GM12874 (cell line): ENCODE data around the gene HAT1.

Experiments used
- TF ChIP-seq, protein P1 (sequence below): IDR thresholded peaks from 2 replicates; pipeline ENCODE4 v1.5.1; 2011; ENCODE audit warnings: low read depth, mild to moderate bottlenecking, control low read depth, low read length, moderate library complexity; ENCODE audit not compliant: insufficient read depth

The HAT1 gene

DNA sequence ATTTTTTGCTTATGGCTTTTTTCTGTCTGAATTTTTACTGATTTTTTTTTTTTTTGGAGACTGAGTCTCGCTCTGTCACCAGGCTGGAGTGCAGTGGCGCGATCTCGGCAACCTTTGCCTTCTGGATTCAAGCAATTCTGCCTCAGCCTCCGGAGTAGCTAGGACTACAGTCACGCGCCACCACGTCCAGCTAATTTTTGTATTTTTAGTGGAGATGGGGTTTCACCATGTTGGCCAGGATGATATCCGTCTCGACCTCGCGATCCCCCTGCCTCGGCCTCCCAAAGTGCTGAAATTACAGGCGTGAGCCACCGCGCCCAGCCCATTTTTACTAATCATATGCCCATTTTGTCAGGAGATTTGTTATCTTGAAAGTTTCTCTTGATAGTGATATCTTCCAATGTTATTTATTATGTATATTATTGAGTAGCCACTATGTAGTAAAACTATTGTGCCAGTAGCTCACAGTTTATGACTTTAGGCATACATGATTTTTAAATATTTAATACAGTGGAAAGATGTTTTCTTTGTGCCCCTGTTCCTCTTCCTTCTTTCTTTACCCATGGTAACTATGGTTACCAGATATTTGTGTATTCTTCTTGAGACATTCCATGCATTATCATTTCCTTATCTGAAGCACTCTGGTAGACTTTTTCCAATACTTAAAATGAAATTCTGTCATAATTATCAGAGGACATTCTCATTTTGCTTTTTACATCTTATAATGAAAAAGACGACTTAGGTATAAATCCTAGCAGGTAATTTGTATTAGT lies 2.1 kb downstream of the HAT1 start:
- TF ChIP-seq, protein P1, sequence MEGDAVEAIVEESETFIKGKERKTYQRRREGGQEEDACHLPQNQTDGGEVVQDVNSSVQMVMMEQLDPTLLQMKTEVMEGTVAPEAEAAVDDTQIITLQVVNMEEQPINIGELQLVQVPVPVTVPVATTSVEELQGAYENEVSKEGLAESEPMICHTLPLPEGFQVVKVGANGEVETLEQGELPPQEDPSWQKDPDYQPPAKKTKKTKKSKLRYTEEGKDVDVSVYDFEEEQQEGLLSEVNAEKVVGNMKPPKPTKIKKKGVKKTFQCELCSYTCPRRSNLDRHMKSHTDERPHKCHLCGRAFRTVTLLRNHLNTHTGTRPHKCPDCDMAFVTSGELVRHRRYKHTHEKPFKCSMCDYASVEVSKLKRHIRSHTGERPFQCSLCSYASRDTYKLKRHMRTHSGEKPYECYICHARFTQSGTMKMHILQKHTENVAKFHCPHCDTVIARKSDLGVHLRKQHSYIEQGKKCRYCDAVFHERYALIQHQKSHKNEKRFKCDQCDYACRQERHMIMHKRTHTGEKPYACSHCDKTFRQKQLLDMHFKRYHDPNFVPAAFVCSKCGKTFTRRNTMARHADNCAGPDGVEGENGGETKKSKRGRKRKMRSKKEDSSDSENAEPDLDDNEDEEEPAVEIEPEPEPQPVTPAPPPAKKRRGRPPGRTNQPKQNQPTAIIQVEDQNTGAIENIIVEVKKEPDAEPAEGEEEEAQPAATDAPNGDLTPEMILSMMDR: no peak

DNA sequence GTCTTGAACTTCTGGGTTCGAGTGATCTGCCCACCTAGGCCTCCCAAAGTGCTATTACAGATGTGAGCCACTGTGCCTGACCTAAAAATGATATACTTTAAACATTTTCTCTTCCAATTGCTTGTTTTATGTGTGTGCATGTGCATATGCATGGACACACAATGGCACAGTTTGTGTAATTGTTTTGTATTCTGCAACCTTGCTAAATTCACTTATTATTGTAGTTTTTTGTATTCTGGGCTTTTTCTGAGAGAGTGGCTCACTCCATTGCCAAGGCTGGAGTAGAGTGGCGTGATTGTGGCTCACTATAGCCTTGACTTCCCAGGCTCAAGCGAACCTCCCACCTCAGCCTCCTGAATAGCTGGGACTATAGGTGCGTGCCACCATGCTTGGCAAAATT lies 8.1 kb downstream of the HAT1 start:
- TF ChIP-seq, protein P1: no peak

DNA sequence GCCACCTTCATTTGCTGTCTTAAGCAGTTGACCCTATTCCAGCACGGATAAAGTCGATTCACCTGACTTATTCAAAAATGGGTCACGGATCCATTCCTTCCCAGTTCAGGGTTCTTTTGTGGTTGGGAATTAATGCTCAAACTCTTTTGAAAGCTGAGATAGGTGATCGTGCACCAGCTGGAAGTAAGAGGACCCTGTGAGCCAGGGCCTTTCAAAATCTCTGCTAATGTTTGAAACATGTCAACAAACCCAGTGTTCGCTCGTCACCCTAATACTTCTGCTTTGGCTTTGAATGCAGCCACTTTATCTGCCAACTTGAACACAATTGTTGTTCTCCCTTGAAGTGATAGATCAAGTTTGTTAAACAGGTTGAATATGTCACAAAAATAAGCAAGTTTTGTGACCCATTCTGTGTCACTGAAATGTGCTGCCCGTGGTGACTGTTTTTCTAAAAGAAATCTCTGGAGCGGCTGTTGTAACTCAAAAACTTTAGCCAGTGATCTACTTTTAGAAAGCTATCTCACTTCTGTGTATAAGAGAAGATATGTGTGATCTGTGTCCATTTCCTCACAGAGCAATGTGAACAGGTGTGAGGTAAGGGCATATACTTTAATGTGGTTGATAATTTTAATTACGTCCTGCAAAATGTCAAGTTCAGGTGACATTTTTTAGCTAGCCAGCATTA lies 16.9 kb downstream of the HAT1 start:
- TF ChIP-seq, protein P1: no peak

DNA sequence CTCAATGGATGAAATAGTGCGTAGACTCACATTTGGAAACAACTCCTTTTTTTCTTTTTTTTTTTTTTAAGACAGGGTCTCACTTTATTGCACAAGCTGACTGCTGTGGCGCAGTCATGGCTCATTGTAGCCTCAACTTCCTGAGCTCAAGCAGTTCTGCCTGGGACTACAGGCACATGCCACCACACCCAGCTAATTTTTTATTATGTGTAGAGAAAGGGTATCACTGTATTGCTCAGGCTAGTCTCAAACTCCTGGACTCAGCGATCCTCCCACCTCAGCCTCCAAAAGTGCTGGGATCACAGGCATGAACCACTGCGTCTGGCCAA lies 17.4 kb downstream of the HAT1 start:
- TF ChIP-seq, protein P1: no peak

DNA sequence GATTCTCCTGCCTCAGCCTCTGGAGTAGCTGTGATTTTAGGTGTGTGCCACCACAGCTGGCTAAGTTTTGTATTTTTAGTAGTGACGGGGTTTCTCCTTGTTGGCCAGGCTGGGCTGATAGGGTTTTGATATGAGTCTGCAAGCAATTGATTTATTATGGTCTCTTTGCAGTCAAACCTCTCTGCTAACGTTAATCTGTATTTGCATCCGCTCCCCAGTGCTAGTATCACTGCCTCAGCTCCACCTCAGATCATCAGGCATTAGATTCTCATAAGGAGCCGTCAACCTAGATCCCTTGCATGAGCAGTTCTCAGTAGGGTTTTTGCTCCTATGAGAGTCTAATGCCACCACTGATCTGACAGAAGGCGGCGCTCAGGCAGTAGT lies 19.0 kb downstream of the HAT1 start:
- TF ChIP-seq, protein P1: no peak

DNA sequence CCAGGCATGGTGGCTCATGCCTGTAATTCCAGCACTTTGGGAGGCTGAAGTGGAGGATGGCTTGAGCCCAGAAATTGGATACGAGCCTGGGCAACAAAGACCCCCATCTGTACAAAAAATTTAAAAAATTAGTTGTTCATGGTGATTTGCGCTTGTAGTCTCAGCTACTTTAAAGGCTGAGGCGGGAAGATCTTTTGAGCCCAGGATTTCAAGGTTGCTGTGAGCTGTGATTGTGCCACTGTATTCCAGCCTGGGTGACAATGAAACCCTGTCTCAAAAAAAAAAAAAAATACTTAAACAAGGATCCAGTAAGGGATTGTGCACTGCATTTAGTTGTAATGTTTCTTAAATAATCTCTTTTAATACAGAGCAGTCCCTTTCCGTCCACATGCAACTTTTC lies 21.6 kb downstream of the HAT1 start:
- TF ChIP-seq, protein P1: no peak

DNA sequence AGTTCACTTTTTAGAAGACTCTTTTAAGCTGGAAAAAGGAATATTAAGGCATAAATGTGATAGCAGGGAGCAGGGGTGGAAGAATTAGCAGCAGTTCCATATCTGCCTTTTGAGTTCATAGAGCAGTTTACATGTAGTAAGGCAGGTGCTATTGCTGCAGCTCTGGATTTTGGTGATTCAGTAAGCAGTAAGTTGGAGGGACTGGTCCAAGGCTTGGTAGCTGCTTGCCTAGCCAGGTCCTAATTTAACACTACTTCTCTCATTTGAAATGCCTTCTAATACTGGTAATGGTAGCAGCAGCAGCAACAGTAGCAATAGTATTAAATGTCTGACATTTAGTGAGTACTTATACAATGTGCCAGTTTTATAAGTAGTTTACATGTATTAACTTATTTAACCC lies 30.0 kb downstream of the HAT1 start:
- TF ChIP-seq, protein P1: no peak
